Gastrocnemius medialis (tissue), 4 donors: ENCODE data around the gene GRID1.

Experiments
- POLR2A ChIP-seq, 2 donors: fragments of 450-650 bp; IDR thresholded peaks; one replicate each; pipeline ENCODE4 v1.6.1; 2017; ENCODE audit warnings: antibody characterized with exemption in 2 of 2, mild to moderate bottlenecking in 2 of 2, moderate library complexity in 2 of 2
- TF ChIP-seq, protein P1 (sequence below), 5 experiments: fragments of 450-650 bp in 3 of 5; fragments of 200-600 bp in 2 of 5; sonication (generic) in 2 of 5; IDR thresholded peaks in 4 of 5; conservative IDR thresholded peaks in 1 of 5; 1 replicate in 4 of 5; 2 replicates in 1 of 5; pipeline ENCODE4 v1.5.1; 2016 to 2019; ENCODE audit warnings: antibody characterized with exemption in 5 of 5, mild to moderate bottlenecking in 3 of 5, moderate library complexity in 3 of 5

DNA sequence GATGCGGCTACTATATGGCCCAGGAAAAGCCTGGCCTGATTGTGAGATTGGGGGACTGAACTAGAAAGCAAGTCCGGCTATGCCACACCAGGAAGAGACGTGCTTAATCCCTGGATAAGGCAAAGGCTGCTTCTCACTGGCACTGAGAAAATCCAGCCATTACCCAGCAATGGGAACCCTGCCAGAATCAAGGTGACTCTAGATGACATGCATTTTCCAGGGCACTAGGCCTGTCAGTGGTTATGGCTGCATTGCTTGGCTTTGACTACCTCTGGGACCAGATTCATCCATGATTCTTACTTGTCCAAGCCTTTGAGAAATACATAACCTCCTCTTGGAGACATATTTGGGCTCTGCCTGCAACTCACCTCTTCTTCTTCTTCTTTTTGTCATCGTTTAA lies 317.2 kb downstream of the GRID1 start:
- TF ChIP-seq, protein P1, sequence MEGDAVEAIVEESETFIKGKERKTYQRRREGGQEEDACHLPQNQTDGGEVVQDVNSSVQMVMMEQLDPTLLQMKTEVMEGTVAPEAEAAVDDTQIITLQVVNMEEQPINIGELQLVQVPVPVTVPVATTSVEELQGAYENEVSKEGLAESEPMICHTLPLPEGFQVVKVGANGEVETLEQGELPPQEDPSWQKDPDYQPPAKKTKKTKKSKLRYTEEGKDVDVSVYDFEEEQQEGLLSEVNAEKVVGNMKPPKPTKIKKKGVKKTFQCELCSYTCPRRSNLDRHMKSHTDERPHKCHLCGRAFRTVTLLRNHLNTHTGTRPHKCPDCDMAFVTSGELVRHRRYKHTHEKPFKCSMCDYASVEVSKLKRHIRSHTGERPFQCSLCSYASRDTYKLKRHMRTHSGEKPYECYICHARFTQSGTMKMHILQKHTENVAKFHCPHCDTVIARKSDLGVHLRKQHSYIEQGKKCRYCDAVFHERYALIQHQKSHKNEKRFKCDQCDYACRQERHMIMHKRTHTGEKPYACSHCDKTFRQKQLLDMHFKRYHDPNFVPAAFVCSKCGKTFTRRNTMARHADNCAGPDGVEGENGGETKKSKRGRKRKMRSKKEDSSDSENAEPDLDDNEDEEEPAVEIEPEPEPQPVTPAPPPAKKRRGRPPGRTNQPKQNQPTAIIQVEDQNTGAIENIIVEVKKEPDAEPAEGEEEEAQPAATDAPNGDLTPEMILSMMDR (IDR thresholded peaks at IDR 0.05 in 4 of 5, conservative IDR thresholded peaks at IDR 0.05 in 1 of 5) = no peak
- TF ChIP-seq POLR2A (IDR thresholded peaks at IDR 0.05) = no peak
